ACC112 (cell line): Measurements from ENCODE around the gene TRIM41.
"Not testable (repeated sequence)": the region's sequence is repeated elsewhere in the genome, so short reads cannot be mapped to it uniquely, and the experiment has no call there.

ENCODE experiments used
- H2AFZ ChIP-seq: fragments of 200-600 bp; sonication (generic); one replicate; pipeline ENCODE4 v1.6.0; 2017; ENCODE audit warnings: antibody characterized with exemption, low read length; ENCODE audit not compliant: unreplicated experiment
- H3K27ac ChIP-seq: fragments of 200-600 bp; sonication (generic); 2 replicates; pipeline ENCODE4 v1.5.1; 2014; ENCODE audit warnings: low read depth, mild to moderate bottlenecking, antibody characterized with exemption, low read length, moderate library complexity
- H3K27me3 ChIP-seq: fragments of 200-600 bp; sonication (generic); 2 replicates; pipeline ENCODE4 v1.6.1; 2014; ENCODE audit warnings: mild to moderate bottlenecking, antibody characterized with exemption, low read length, moderate library complexity, mixed read lengths; ENCODE audit not compliant: insufficient read depth
- H3K36me3 ChIP-seq: fragments of 200-600 bp; sonication (generic); 2 replicates; pipeline ENCODE4 v1.6.1; 2016; ENCODE audit warnings: mild to moderate bottlenecking, antibody characterized with exemption, low read length, moderate library complexity, mixed read lengths; ENCODE audit not compliant: insufficient read depth
- H3K4me1 ChIP-seq: fragments of 200-600 bp; sonication (generic); one replicate; pipeline ENCODE4 v1.6.1; 2016; ENCODE audit warnings: low read length, mixed read lengths; ENCODE audit not compliant: insufficient read depth, unreplicated experiment, control insufficient read depth
- H3K4me3 ChIP-seq: fragments of 200-600 bp; sonication (generic); 2 replicates; pipeline ENCODE4 v1.5.1; 2014; ENCODE audit warnings: mild to moderate bottlenecking, low read depth, low read length
- H3K79me2 ChIP-seq: fragments of 200-600 bp; sonication (generic); one replicate; pipeline ENCODE4 v1.6.0; 2016; ENCODE audit warnings: low read length; ENCODE audit not compliant: control insufficient read depth, unreplicated experiment, insufficient read depth

Gene TRIM41

DNA sequence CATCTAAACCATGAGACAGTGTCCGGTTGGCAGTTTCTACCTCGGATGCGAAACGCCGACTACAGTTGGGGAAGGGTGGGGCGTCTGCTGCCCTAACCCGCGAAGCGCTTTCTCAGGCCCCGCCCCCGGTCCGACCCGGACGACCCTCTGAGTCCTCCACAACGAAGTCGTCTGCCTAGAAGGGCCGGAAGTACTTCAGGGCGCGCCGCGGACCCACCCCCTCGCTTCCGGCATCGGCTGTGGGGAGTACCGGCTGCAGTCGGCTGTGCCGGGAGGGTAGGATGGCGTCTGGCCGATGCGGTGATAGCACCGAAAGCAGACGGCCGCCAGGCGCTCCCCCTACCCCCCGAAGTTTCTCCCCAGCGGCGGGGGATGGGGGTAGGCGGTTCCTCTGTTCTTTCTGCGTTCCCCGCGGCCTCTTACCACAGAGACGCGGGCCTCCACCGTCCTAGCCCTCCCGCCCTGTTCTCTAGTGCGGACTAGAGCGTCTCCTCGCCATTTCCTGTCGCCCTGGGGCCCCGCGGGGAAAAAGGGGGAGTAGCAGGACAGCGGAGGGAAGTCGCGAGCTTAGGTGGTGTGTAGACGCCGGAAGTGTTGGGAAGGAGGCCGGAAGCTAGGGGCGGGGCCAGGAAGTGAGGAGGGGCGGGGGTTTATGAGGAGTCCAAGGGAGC is at the start of gene TRIM41:
TSS of gene TRIM41 (plus strand) at position 224 of the 671 bp plus-strand sequence. CDS start 719 bp downstream, outside the sequence.
- Histone ChIP-seq H3K27me3 (no peaks in the 10 kb centered on the region), H3K36me3 (no peaks in the 10 kb centered on the region), H3K79me2 (peaks cover 23% of the 10 kb centered on the region), H2AFZ (peak within 1 kb of the TSS; percentile 50), H3K4me1 (peaks cover 15% of the 10 kb centered on the region), H3K4me3 (peak within 1 kb of the TSS; percentile 85), H3K27ac (peak within 1 kb of the TSS; percentile 92)

GRCh38 chr5:181173420-181174342 is 49.4 kb upstream of the TRIM41 start:
- Histone ChIP-seq H3K4me1 (peaks cover 15% of the 10 kb centered on the region), H3K27me3 (0 out of 2 replicates have a peak, but pooled peaks cover 9% of the 10 kb centered on the region), H3K27ac (no peak overlapping the region), H2AFZ (no peak overlapping the region), H3K36me3 (no peaks in the 10 kb centered on the region), H3K79me2 (no peaks in the 10 kb centered on the region), H3K4me3 (peak overlapping the region; percentile 52; the same call in 1 of the 2 replicates)

GRCh38 chr5:181176254-181176952 is 46.7 kb upstream of the TRIM41 start:
- Histone ChIP-seq H3K4me3 (no peak overlapping the region), H3K27ac (no peak overlapping the region), H3K36me3 (no peaks in the 10 kb centered on the region), H3K79me2 (no peaks in the 10 kb centered on the region), H3K27me3 (0 out of 2 replicates have a peak, but pooled peaks cover 4% of the 10 kb centered on the region), H2AFZ (no peak overlapping the region), H3K4me1 (no peaks in the 10 kb centered on the region)

DNA sequence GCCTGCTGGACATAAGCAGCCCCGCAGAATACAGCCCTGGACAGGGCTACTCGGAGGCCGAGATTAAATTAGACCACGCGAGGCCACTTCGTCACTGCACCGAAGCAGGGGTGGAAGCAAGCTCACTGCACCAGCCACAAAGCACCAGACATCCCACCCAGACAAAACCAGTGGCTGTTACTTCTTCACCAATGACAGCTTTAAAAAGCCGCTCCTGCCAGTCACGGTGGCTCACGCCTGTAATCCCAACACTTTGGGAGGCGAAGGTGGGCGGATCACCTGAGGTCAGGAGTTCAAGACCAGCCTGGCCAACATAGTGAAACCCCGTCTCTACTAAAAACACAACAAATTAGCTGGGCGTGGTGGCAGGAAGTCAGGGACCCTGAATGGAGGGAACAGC is 45.5 kb upstream of the TRIM41 start:
- H3K79me2 ChIP-seq, H3K27ac ChIP-seq, H3K4me1 ChIP-seq, H3K4me3 ChIP-seq, H3K36me3 ChIP-seq, H2AFZ ChIP-seq, H3K27me3 ChIP-seq: not testable (repeated sequence)

DNA sequence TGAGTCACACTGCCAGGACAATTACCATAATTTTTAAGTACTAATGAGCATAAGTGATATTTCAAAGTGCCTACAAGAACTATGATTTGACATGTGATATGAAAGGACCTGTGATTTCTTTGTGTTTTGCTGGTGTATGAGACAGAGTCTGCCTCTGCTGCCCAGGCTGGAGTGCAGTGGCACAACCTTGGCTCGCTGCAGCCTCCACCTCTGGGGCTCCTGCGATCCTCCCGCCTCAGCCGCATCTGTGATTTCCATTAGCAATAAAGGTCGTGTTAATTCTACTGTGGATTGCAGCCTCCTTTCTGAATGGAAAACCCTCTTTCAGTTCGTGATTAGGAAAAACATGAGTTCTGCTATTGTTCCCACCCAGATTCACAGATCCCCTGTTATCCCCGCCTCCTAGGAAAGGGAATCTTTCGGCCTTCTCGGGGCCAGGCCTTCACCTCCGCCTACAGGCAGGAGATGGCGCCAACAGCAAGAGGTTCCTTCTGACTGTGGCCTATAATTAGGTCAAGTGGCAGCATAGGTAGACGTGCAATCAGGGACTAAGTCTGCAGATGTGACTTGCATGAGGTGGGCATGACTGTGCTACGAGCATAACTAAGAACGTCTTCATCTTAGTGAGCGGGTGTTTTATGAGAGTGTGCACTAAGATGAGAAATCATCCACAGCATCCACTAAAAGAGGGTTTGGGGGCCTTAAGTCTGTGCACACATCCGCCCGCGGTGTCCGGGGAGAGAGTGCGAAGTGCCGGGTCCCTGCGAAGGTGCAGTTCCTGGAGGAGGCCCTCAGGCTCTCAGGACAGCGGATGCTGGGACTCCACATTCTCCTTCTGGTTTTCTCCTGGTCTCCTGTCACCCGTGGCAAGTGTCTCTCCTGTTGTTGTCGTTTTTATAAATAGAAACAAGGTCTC is 41.2 kb upstream of the TRIM41 start:
- Histone ChIP-seq H2AFZ (no peak overlapping the region), H3K36me3 (no peaks in the 10 kb centered on the region), H3K79me2 (no peaks in the 10 kb centered on the region), H3K27ac (no peak overlapping the region), H3K4me3 (no peak overlapping the region), H3K27me3 (no peaks in the 10 kb centered on the region), H3K4me1 (no peaks in the 10 kb centered on the region)

DNA sequence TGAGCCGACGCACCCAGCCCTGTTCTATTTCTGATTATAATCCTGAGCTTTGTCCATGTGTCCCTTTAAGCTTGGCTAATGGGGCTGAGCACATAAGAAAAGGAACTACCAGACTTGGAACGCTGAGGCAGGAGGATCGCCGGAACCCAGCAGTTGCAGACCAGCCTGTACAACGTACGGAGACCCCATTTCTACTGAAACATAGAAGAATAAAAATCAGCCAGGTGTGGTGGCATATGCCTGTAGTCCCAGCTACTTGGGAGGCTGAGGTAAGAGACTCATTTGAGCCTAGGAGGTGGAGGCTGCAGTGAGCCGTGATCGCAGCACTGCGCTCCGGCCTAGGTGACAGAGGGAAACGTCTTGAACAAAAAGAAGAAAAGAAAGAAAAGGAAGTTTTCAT is 40.4 kb upstream of the TRIM41 start:
- Histone ChIP-seq H3K27ac (no peak overlapping the region), H3K36me3 (no peaks in the 10 kb centered on the region), H3K27me3 (no peaks in the 10 kb centered on the region), H3K79me2 (no peaks in the 10 kb centered on the region), H3K4me1 (no peaks in the 10 kb centered on the region), H2AFZ (no peak overlapping the region), H3K4me3 (no peak overlapping the region)

DNA sequence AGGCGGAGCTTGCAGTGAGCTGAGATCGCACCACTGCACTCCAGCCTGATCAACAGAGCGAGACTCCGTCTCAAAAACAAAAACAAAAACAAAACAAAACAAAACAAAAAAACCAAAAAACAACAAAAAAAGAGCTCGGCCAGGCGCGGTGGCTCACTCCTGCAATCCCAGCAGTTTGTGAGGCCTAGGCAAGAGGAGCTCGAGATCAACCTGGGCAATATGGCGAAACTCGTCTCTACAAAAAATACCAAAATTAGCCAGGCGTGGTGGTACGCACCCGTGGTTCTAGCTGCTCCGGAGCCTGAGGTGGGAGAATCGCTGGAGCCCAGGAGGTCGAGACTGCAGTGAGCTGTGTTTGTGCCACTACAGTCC is 38.2 kb upstream of the TRIM41 start:
- peaks cover 1% of the 10 kb centered on the region for H3K4me1 ChIP-seq
- H3K27ac ChIP-seq: no peak overlapping the region
- H3K36me3 ChIP-seq: no peaks in the 10 kb centered on the region
- H3K27me3 ChIP-seq: no peaks in the 10 kb centered on the region
- H3K79me2 ChIP-seq: no peaks in the 10 kb centered on the region
- H2AFZ ChIP-seq: no peak overlapping the region
- H3K4me3 ChIP-seq: peak overlapping the region; percentile 71; the same call in 1 of the 2 replicates

- H3K36me3 ChIP-seq: no peaks in the 10 kb centered on the region
- no peak overlapping the region for H2AFZ ChIP-seq
- peaks cover 6% of the 10 kb centered on the region for H3K4me1 ChIP-seq
- H3K79me2 ChIP-seq: no peaks in the 10 kb centered on the region
- H3K27me3 ChIP-seq: no peaks in the 10 kb centered on the region; the same call in 1 of the 2 replicates
- H3K4me3 ChIP-seq: no peak overlapping the region
- no peak overlapping the region for H3K27ac ChIP-seq
Measured at GRCh38 chr5:181185560-181185959, 37.5 kb upstream of the TRIM41 start.

- Histone ChIP-seq H3K27ac (no peak overlapping the region), H3K4me1 (peaks cover 6% of the 10 kb centered on the region), H3K79me2 (no peaks in the 10 kb centered on the region), H3K27me3 (no peaks in the 10 kb centered on the region; the same call in 1 of the 2 replicates), H3K4me3 (no peak overlapping the region), H2AFZ (no peak overlapping the region), H3K36me3 (no peaks in the 10 kb centered on the region)
Measured at GRCh38 chr5:181186022-181186421, 37.1 kb upstream of the TRIM41 start.
